ENCODE results near the gene PIP5K1B. TPM values are rescaled to one million over a fixed set of nuclear protein-coding genes. Genes with fewer than 3 reads are reported as not detected.

Gene PIP5K1B
- total and polyA plus RNA-seq, 12 donors: 2.1 to 24.0 (median 9.7) TPM

GRCh38 chr9:69009708-69010107, 304.7 kb downstream of the PIP5K1B start:
- Histone ChIP-seq H3K27me3 (no peaks in the 10 kb centered on the region), H3K4me1 (replicated peaks in 1 of 2) (no peaks in the 10 kb centered on the region), H3K9me3 (replicated peaks in 1 of 3) (no peaks in the 10 kb centered on the region), H3K36me3 (replicated peaks in 1 of 2) (no peaks in the 10 kb centered on the region), H3K27ac (no peak overlapping the region), H3K4me3 (no peak overlapping the region)
- intact Hi-C loops (cut with DNase I): loop anchor here in 1 of 2 donors (10.0 kb wide), 1 partner anchor 305 kb away; the partner anchor contains the start of gene PIP5K1B
- no peak for DNase-seq
- 71 to 84% (median 82%) methylated on average over 1 of the region's 1 CpG for WGBS, 4 donors
- TF ChIP-seq POLR2A (IDR thresholded peaks at IDR 0.05) (no peak), CTCF (IDR thresholded peaks at IDR 0.05) (no peak)

GRCh38 chr9:69012696-69013381, 307.8 kb downstream of the PIP5K1B start:
- 75 to 80% (median 77%) methylated on average over 18 of the region's 18 CpGs for WGBS, 4 donors
- H3K27me3 ChIP-seq: no peaks in the 10 kb centered on the region
- intact Hi-C loops (cut with DNase I): no loop called here
- no peaks in the 10 kb centered on the region for H3K4me1 ChIP-seq (replicated peaks in 1 of 2)
- no peaks in the 10 kb centered on the region for H3K9me3 ChIP-seq (replicated peaks in 1 of 3)
- no peaks in the 10 kb centered on the region for H3K36me3 ChIP-seq (replicated peaks in 1 of 2)
- TF ChIP-seq CTCF (IDR thresholded peaks at IDR 0.05) (no peak), POLR2A (IDR thresholded peaks at IDR 0.05) (no peak)
- DNase-seq: no peak
- H3K27ac ChIP-seq: no peak overlapping the region
- no peak overlapping the region for H3K4me3 ChIP-seq

GRCh38 chr9:69013382-69013727, 308.3 kb downstream of the PIP5K1B start:
- Histone ChIP-seq H3K4me3 (no peak overlapping the region), H3K27ac (no peak overlapping the region), H3K9me3 (replicated peaks in 1 of 3) (no peaks in the 10 kb centered on the region), H3K36me3 (replicated peaks in 1 of 2) (no peaks in the 10 kb centered on the region), H3K27me3 (no peaks in the 10 kb centered on the region), H3K4me1 (replicated peaks in 1 of 2) (no peaks in the 10 kb centered on the region)
- TF ChIP-seq POLR2A (IDR thresholded peaks at IDR 0.05) (no peak), CTCF (IDR thresholded peaks at IDR 0.05) (no peak)
- DNase-seq: no peak
- 96 to 98% (median 97%) methylated on average over 26 of the region's 26 CpGs for WGBS, 4 donors
- intact Hi-C loops (cut with DNase I): no loop called here

GRCh38 chr9:69014013-69014412, 309.0 kb downstream of the PIP5K1B start, which contains the start of gene PRKACG:
Gene PRKACG (minus strand): TSS chr9:69014113. CDS start chr9:69014092, 21 bp downstream.
- no peak within 1 kb of the TSS for H3K4me3 ChIP-seq
- TF ChIP-seq POLR2A (IDR thresholded peaks at IDR 0.05): no peak
- TF ChIP-seq CTCF (IDR thresholded peaks at IDR 0.05): no peak
- no peaks in the 10 kb centered on the region for H3K36me3 ChIP-seq (replicated peaks in 1 of 2)
- no peaks in the 10 kb centered on the region for H3K9me3 ChIP-seq (replicated peaks in 1 of 3)
- intact Hi-C loops (cut with DNase I): no loop called here
- H3K27ac ChIP-seq: no peak within 1 kb of the TSS
- no peaks in the 10 kb centered on the region for H3K4me1 ChIP-seq (replicated peaks in 1 of 2)
- DNase-seq: no peak
- no peaks in the 10 kb centered on the region for H3K27me3 ChIP-seq
- WGBS, 4 donors: 95 to 97% (median 96%) methylated on average over 5 to 29 of the region's 29 CpGs
